Measurements from ENCODE around the gene ASXL1.

The ASXL1 gene

GRCh38 chr20:32468313-32468640 lies 110.1 kb downstream of the ASXL1 start:
- FAIRE-seq, result no peak

- no peak for FAIRE-seq
Observed at GRCh38 chr20:32468860-32469259, 110.7 kb downstream of the ASXL1 start.

- FAIRE-seq, result no peak
Observed at GRCh38 chr20:32470025-32470861, 112.1 kb downstream of the ASXL1 start.

GRCh38 chr20:32470940-32471339 lies 112.8 kb downstream of the ASXL1 start:
- FAIRE-seq, result no peak

- FAIRE-seq, result no peak
Observed at GRCh38 chr20:32472581-32473207, 114.6 kb downstream of the ASXL1 start.

- no peak for FAIRE-seq
Observed at GRCh38 chr20:32473231-32474008, 115.3 kb downstream of the ASXL1 start.

GRCh38 chr20:32474009-32474716 lies 116.0 kb downstream of the ASXL1 start:
- FAIRE-seq, result no peak

GRCh38 chr20:32474717-32474966 lies 116.5 kb downstream of the ASXL1 start:
- no peak for FAIRE-seq

- no peak for FAIRE-seq
Observed at GRCh38 chr20:32474967-32475811, 117.1 kb downstream of the ASXL1 start.

GRCh38 chr20:32476684-32477593 lies 118.8 kb downstream of the ASXL1 start:
- no peak for FAIRE-seq

- no peak for FAIRE-seq
Observed at GRCh38 chr20:32477594-32478512, 119.7 kb downstream of the ASXL1 start.

- FAIRE-seq, result no peak
Observed at GRCh38 chr20:32478576-32478975, 120.4 kb downstream of the ASXL1 start.

- no peak for FAIRE-seq
Observed at GRCh38 chr20:32479012-32479411, 120.9 kb downstream of the ASXL1 start.

- FAIRE-seq, result no peak
Observed at GRCh38 chr20:32479697-32480171, 121.6 kb downstream of the ASXL1 start.

GRCh38 chr20:32480371-32481241 lies 122.5 kb downstream of the ASXL1 start:
- FAIRE-seq, result no peak

GRCh38 chr20:32481311-32482142 lies 123.4 kb downstream of the ASXL1 start:
- FAIRE-seq, result no peak

- no peak for FAIRE-seq
Observed at GRCh38 chr20:32482143-32482441, 124.0 kb downstream of the ASXL1 start.

Data from islet of Langerhans (tissue), 1 donor.